NCI-H1436 treated with DMSO at 0.1 percent for 48 hours (cell line): Measurements from ENCODE around the gene AMBRA1.

Experiments used
- DNase-seq: peaks from one replicate; lab custom pipeline; 2025; lab: John Stamatoyannopoulos, UW

Gene AMBRA1, protein sequence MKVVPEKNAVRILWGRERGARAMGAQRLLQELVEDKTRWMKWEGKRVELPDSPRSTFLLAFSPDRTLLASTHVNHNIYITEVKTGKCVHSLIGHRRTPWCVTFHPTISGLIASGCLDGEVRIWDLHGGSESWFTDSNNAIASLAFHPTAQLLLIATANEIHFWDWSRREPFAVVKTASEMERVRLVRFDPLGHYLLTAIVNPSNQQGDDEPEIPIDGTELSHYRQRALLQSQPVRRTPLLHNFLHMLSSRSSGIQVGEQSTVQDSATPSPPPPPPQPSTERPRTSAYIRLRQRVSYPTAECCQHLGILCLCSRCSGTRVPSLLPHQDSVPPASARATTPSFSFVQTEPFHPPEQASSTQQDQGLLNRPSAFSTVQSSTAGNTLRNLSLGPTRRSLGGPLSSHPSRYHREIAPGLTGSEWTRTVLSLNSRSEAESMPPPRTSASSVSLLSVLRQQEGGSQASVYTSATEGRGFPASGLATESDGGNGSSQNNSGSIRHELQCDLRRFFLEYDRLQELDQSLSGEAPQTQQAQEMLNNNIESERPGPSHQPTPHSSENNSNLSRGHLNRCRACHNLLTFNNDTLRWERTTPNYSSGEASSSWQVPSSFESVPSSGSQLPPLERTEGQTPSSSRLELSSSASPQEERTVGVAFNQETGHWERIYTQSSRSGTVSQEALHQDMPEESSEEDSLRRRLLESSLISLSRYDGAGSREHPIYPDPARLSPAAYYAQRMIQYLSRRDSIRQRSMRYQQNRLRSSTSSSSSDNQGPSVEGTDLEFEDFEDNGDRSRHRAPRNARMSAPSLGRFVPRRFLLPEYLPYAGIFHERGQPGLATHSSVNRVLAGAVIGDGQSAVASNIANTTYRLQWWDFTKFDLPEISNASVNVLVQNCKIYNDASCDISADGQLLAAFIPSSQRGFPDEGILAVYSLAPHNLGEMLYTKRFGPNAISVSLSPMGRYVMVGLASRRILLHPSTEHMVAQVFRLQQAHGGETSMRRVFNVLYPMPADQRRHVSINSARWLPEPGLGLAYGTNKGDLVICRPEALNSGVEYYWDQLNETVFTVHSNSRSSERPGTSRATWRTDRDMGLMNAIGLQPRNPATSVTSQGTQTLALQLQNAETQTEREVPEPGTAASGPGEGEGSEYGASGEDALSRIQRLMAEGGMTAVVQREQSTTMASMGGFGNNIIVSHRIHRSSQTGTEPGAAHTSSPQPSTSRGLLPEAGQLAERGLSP (N-terminal part only)

DNA sequence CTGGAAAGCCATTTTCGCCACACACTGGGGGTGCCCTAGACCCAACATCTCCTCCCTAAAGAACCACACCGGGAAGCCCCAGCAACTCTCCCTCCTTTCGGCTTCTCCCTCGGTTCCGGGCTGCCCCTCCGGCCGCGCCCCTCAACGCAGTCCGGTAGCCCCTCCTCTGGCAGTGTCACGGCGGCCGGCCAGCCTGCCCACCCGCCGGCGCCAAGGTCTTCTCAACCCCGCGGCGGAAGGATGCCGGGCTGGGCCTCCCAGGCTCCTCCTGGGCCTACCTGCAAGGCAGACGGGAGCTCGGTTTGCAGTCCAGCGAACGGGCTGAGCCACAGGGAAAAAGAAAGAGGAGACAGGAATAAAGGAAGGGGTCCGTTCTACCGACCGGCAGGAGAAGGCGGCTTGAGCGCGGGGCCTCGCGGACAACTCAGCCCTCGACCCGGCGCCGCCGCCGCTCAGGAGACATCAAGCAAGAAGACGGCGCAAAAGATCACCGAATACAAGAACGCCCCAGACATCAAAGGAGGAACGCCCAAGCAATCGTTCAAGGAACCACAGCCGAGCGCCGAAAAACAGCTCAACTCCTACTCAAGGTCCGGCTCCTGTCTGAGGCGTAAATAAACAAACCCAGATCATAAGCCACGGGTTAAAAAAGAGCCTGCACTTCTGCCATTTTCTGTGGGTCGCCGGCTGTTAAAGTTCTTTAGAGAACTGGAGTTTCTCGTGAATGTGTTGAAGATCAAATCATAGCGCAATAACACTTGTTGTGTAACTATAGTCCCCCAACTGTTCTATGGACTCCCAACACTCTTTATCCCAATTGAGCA lies at the start of gene AMBRA1:
TSS of gene AMBRA1 (minus strand) at position 474 of the 824 bp plus-strand sequence. CDS start 45,643 bp downstream, outside the sequence.
- peak; percentile 59 for DNase-seq

GRCh38 chr11:46643531-46643930 lies 49.7 kb upstream of the AMBRA1 start:
- no peak for DNase-seq

DNA sequence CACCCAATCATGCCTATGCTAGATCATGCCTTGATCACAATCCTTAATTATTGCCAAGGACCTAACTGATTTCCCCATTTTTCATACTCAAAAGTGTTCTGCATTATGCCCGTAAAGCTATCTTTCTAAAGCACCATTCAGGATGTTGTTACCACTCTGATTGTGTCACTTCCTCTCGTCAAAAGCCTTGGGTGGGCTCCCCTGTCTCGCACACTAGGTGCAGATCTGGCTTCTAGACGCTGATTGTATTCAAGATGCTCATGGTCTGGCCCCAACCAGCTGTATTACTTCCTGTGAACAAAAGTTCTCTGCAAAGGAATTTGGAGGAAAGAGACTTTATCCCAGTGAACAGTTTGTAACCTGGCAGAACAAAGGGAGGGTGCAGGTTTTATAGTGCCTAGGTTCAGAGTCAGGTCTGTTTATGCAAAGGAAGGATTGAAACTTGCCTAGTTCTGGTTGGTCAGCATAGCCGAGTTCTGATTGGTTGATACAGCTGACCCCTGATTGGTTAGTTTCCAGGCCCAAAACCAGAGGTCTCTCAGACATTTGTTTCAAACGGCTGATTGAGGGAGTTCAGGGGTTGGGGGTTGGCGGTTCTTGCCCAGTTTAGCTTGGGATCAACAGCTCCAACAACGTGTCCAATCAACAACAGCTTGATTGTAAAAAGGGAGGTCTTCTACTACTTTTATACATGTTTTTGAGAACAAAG lies 49.0 kb upstream of the AMBRA1 start:
- DNase-seq: no peak

DNA sequence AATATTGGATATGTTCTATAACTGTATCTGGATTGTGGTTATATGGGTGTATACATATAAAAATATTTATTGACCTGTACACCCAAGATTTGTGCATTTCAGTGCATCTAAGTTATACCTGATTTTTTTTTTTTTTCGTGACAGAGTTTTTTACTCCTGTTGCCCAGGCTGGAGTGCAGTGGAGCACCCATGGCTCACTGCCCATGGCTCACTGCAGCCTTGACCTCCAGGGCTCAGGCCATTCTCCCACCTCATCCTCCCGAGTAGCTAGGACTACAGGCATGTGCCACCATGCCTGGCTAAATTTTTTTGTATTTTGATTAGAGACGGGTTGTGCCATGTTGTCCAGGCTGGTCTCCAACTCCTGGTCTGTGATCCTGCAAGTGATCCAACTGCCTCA lies 47.8 kb upstream of the AMBRA1 start:
- DNase-seq: no peak

GRCh38 chr11:46640036-46640788 lies 46.4 kb upstream of the AMBRA1 start:
- DNase-seq: no peak

- no peak for DNase-seq
Observed at GRCh38 chr11:46639197-46639839, 45.5 kb upstream of the AMBRA1 start.

DNA sequence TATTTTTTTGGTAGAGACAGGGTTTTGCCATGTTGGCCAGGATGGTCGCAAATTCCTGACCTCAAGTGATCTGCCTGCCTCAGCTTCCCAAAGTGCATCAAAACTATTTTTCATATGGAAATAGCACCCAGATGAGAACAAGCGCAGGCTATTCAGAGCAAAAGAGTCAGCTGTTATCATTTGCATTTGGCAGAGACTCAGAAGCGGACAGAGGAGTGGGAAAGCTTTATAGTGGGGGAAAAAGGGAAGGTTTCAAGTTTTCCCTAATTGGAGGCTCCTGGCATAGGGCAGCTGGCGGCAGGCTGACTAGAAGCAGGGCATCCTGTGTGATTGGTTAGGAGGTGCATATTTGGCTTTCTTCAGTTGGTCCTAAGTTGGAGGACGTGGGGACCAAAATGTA lies 43.7 kb upstream of the AMBRA1 start:
- DNase-seq: no peak

DNA sequence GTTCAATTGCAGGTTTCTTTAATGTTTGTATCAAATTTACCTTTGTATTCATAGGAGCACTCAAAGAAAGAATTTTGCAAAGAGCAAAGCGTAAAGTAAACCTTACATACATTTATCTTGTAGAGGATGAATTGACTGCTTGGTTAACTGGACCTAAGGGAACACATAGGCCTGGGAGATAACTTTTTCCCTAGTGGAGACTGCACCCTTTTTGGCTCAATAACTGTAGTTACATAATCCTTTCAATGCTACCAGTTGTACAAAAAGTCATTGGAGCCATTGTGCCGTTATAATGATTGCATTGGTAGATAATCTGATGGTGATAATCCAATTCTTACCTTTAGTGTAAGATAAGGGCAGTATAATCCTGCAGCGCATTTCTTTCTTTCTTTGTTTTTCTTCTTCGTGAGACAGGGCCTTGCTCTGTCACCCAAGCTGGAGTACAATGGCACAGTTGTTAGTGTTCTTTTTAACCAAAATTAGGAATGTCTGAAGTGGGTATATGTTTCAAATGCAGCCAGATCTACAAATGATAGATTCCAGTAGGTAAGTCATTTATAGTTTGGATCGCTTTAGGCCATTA lies 41.8 kb upstream of the AMBRA1 start:
- DNase-seq: no peak

DNA sequence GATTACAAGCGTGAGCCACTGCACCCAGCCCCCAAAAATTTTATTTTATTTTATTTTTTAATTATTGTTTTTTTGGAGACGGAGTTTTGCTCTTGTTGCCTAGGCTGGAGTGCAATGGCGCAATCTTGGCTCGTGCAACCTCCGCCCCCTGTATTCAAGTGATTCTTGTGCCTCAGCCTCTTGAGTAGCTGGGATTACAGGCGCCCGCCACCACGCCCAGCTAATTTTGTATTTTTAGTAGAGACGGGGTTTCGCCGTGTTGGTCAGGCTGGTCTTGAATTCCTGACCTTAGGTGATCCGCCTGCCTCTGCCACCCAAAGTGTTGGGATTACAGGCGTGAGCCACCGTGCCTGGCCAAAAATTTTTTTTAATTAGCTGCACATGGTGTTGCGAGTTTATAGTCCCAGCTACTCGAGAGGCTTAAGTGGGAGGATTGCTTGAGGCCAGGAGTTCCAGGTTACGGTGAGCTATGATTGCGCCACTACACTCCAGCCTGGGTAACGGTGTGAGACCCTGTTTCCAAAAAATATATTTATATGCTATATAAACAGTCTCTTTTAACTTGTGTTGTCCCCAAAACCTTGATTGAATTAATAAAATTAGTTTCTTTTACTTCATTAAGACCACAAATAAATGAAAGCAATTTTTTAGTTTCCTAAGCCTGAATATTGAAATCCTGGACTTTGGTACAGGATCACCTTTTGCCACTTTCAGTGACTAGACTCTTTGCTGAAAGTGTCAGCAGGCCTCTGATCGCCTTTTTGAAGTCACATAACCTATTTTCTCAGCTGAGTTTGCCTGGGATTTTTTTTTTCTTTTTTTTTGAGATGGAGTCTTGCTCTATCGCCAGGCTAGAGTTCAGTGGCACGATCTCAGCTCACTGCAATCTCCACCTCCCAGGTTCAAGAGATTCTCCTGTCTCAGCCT lies 39.7 kb upstream of the AMBRA1 start:
- DNase-seq: no peak

DNA sequence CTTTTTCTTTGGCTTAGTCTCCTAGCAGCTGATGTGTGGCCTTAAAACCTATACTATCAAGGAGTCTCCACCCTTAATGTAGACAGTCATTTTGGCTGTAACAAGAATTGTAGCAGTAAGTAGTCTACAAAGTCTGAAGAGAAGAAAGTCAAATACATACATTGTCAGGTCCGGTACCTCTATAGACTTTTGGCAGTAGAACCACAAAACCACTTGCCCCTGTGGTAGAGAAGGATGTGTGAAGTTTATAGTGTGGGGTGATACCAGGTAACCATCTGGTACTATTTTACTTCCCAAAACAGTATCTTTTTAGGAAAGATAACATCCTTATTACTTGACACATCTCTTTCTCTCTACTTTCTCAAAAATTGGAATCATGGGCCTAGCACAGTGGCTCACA lies 38.7 kb upstream of the AMBRA1 start:
- DNase-seq: no peak

- no peak for DNase-seq
Observed at GRCh38 chr11:46631676-46632075, 37.9 kb upstream of the AMBRA1 start.

DNA sequence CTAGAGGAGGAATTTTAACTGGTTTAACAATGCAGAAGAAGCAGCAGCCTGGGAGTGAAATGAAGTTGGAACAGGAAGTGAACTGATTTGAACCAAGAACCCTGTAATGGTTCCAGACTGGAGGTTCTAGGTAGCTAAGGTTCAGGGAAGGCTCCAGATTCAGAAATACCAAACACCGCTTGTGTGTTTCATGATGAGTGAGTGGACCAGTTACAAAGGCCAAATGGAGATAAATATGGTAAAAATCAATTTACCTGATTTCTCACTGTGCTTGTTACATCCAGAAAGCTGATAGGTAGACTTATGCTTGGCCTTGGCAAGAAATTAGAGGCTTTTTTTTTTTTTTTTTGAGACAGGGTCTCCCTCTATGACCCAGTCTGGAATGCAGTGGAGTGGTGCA lies 36.4 kb upstream of the AMBRA1 start:
- DNase-seq: no peak

GRCh38 chr11:46628961-46629360 lies 35.1 kb upstream of the AMBRA1 start:
- no peak for DNase-seq

DNA sequence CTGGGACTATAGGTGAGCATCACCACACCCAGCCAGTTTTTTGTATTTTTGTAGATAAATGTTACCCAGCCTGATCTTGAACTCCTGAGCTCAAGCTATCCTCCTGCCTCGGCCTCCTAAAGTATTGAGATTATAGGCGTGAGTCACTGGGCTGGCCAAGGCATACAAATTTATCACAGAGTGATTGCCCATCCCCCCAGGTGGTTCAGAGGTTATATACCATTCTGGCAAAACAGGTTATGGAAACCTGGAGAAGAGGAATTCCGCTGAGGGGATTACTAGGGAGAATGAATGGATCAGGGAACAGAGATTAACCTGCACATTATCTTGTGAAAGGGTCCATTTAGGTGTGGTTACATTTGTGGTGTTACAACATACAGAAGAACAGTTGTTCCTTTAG lies 31.6 kb upstream of the AMBRA1 start:
- no peak for DNase-seq

- DNase-seq: no peak
Observed at GRCh38 chr11:46618837-46619236, 25.0 kb upstream of the AMBRA1 start.

DNA sequence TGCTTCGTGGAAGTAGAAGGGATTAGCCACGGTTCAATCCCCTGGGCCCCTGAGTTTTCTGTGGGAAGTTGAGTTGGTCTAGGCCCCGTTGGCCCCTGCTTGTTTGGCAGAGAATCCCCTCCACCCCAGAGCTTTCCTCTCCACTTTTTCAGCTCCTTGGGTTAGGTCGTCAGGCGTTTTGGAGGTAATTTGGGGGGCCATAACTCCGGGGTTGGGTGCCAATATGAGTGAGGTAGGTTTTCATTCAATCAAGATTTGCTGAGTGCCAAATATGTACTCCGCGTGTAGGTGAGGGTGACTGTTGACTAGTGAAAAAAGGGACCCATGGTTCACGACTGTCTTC lies 24.1 kb upstream of the AMBRA1 start:
- no peak for DNase-seq

GRCh38 chr11:46617134-46617971 lies 23.5 kb upstream of the AMBRA1 start, which contains the start of the genes ATG13 and HARBI1:
Gene ATG13, plus strand, starts transcription at chr11:46617553. Its CDS starts 26,739 bp downstream, at chr11:46644292.
Gene HARBI1, minus strand, starts transcription at chr11:46617227. Its CDS starts 990 bp downstream, at chr11:46616237.
- peak; percentile 58 for DNase-seq
